Natural killer cell treated with Interleukin-12 subunit alpha and Interleukin-12 subunit beta and Interleukin-15 and Interleukin-18, amount 100 ng/mL, for 72 hours (primary cell): ENCODE data around the gene SDC1. TPM values are rescaled to one million over a fixed set of nuclear protein-coding genes. Genes with fewer than 3 reads are reported as not detected.

Source experiments
- ATAC-seq, 2 donors: fragments of 150-1000 bp; cut with Tn5 transposase in 1 of 2; sonication (Bioruptor Pico), chemical (Tn5 transposase) in 1 of 2; 2 replicates each; pipeline ENCODE4 v1.10.0; 2021
- DNase-seq: peaks from one replicate; pipeline ENCODE4 v3.0.0; 2022; ENCODE audit warnings: low spot score
- H3K27ac Mint-ChIP-seq, 2 donors: 1 replicate in 1 of 2; 2 replicates in 1 of 2; pipeline ENCODE4 v1.8.0; 2022; ENCODE audit warnings: mixed read lengths in 2 of 2, mild to moderate bottlenecking in 1 of 2, moderate library complexity in 1 of 2
- H3K27me3 Mint-ChIP-seq, 2 donors: 1 replicate in 1 of 2; 2 replicates in 1 of 2; pipeline ENCODE4 v1.8.0; 2022; ENCODE audit warnings: mixed read lengths in 2 of 2
- H3K36me3 Mint-ChIP-seq: one replicate; pipeline ENCODE4 v1.8.0; 2022; ENCODE audit warnings: mixed read lengths
- H3K4me1 Mint-ChIP-seq, 2 donors: 1 replicate in 1 of 2; 2 replicates in 1 of 2; pipeline ENCODE4 v1.8.0; 2022; ENCODE audit warnings: low read depth in 2 of 2, mixed read lengths in 2 of 2, mild to moderate bottlenecking in 1 of 2
- H3K4me3 Mint-ChIP-seq: one replicate; pipeline ENCODE4 v1.8.0; 2022; ENCODE audit warnings: mixed read lengths
- H3K9me3 Mint-ChIP-seq: 2 replicates; pipeline ENCODE4 v1.8.0; 2022; ENCODE audit warnings: mixed read lengths
- total RNA-seq, 2 donors: library from RNA; stranded (reverse); gene quantifications; one replicate each; pipeline ENCODE4 v1.2.3, GENCODE V29; 2022

Gene SDC1
- total RNA-seq, 2 donors from 2014 or later: not detected

- Mint-ChIP-seq H3K36me3 (no peaks in the 10 kb centered on the region), H3K4me3 (no peak overlapping the region), H3K9me3 (no peaks in the 10 kb centered on the region), H3K27ac (no peak overlapping the region), H3K27me3 (no peaks in the 10 kb centered on the region), H3K4me1 (no peaks in the 10 kb centered on the region)
- no peak for ATAC-seq
- no peak for DNase-seq
Measured at GRCh38 chr2:20175267-20175666, 49.7 kb downstream of the SDC1 start.

GRCh38 chr2:20174410-20174809, 50.5 kb downstream of the SDC1 start:
- ATAC-seq (no peak), DNase-seq (no peak)
- no peaks in the 10 kb centered on the region for H3K27me3 Mint-ChIP-seq
- no peaks in the 10 kb centered on the region for H3K36me3 Mint-ChIP-seq
- H3K4me1 Mint-ChIP-seq: no peaks in the 10 kb centered on the region
- H3K9me3 Mint-ChIP-seq: no peaks in the 10 kb centered on the region
- H3K27ac Mint-ChIP-seq: no peak overlapping the region
- H3K4me3 Mint-ChIP-seq: no peak overlapping the region

- no peak overlapping the region for H3K4me3 Mint-ChIP-seq
- ATAC-seq (no peak), DNase-seq (no peak)
- no peaks in the 10 kb centered on the region for H3K4me1 Mint-ChIP-seq
- H3K9me3 Mint-ChIP-seq: no peaks in the 10 kb centered on the region
- no peaks in the 10 kb centered on the region for H3K36me3 Mint-ChIP-seq
- no peak overlapping the region for H3K27ac Mint-ChIP-seq
- H3K27me3 Mint-ChIP-seq: no peaks in the 10 kb centered on the region
Measured at GRCh38 chr2:20173496-20174402, 51.2 kb downstream of the SDC1 start.

DNA sequence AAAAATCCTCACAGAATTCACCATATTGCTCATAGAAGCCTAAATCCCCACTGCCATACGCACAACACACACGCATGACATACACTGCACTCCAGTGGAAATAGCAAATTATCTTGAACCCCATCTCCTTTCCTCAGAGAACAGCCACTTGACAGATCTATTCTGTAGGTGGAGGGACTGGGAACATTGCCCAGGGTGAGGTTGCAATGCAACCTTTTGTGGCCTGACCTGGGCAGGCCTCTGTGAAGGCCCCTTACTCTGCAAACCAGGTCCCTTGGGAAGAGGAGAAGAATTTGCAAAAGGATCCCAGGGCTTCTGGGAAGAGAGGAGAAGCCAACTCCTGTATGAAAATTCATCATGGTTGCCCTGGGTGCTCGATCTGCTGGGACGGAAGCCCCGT, 51.9 kb downstream of the SDC1 start:
- DNase-seq (no peak), ATAC-seq (no peak)
- no peak overlapping the region for H3K4me3 Mint-ChIP-seq
- H3K27ac Mint-ChIP-seq: no peak overlapping the region
- H3K4me1 Mint-ChIP-seq: no peaks in the 10 kb centered on the region
- H3K27me3 Mint-ChIP-seq: no peaks in the 10 kb centered on the region
- no peaks in the 10 kb centered on the region for H3K9me3 Mint-ChIP-seq
- H3K36me3 Mint-ChIP-seq: no peaks in the 10 kb centered on the region

DNA sequence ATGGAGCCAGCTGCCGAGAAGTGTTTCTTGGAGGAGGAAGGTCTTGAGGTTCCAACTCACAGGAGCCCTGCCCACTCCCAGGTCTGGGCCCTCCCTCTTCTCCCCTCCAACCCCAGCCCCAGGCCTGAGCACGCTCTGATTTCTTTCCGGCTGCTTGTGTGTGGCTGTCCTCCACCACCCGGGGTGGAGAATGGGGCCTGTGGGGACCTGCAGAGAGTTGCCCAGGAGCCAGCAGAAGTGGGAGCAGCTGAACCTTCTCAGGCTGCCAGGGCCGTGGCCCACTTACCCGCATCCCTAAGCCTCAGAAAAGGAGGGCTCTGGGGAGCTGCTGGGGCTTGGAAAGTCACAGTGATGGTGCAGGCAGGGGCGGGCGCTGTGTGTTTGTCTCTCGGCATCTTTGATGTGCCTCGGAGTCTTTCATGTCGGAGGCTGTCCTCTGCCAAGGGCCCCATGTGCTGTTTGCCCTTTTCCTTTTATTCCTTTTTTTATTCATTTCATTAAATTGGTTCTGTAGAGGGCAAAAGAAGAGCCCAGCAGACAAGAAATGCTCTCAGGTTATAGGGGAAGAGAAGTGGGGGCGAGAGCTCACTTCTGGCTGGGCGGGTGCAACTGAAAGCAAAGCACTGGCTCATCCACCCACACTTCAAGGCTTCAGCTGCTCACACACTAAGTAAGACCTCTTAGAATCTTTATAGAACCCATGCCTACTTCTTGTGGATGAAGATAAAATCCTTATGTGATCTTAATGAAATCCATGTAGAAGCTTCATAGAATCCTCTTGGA, 52.5 kb downstream of the SDC1 start:
- H3K27ac Mint-ChIP-seq: no peak overlapping the region
- H3K4me1 Mint-ChIP-seq: no peaks in the 10 kb centered on the region
- no peak for DNase-seq
- H3K9me3 Mint-ChIP-seq: no peaks in the 10 kb centered on the region
- ATAC-seq: no peak
- no peaks in the 10 kb centered on the region for H3K27me3 Mint-ChIP-seq
- no peak overlapping the region for H3K4me3 Mint-ChIP-seq
- H3K36me3 Mint-ChIP-seq: no peaks in the 10 kb centered on the region

- Mint-ChIP-seq H3K27me3 (no peaks in the 10 kb centered on the region), H3K4me3 (no peak overlapping the region), H3K4me1 (no peaks in the 10 kb centered on the region), H3K9me3 (no peaks in the 10 kb centered on the region), H3K27ac (no peak overlapping the region), H3K36me3 (no peaks in the 10 kb centered on the region)
- no peak for ATAC-seq
- DNase-seq: no peak
Measured at GRCh38 chr2:20171445-20171977, 53.4 kb downstream of the SDC1 start.

DNA sequence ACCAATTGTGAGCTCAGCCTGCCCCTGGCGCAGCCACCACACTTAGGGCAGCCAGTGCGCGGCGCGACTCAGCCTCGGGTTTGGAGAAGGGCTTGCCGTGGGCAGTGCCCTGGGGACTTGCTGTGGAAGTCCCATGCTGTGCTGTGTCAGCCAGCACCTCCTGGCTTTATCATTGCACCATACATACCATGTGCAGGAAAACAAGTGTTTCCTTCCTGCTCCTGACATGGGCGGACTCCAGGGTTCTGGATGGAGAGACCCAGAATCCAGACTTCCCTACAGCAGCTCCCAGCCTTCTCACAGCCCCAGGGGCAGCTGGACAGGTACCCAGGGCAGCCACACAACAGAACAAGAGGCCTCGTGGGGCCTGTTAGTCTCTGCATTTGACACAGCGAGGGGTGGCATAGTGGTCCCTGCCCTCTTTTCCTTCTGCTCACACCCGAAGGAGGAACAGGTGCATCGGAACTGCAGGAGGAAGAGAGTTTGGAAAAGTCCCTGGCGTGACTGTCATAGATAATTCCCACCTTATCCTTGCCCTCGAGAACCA, 54.2 kb downstream of the SDC1 start:
- Mint-ChIP-seq H3K27me3 (no peaks in the 10 kb centered on the region), H3K4me3 (no peak overlapping the region), H3K36me3 (no peaks in the 10 kb centered on the region), H3K9me3 (no peaks in the 10 kb centered on the region), H3K4me1 (no peaks in the 10 kb centered on the region), H3K27ac (no peak overlapping the region)
- DNase-seq (no peak), ATAC-seq (no peak)

DNA sequence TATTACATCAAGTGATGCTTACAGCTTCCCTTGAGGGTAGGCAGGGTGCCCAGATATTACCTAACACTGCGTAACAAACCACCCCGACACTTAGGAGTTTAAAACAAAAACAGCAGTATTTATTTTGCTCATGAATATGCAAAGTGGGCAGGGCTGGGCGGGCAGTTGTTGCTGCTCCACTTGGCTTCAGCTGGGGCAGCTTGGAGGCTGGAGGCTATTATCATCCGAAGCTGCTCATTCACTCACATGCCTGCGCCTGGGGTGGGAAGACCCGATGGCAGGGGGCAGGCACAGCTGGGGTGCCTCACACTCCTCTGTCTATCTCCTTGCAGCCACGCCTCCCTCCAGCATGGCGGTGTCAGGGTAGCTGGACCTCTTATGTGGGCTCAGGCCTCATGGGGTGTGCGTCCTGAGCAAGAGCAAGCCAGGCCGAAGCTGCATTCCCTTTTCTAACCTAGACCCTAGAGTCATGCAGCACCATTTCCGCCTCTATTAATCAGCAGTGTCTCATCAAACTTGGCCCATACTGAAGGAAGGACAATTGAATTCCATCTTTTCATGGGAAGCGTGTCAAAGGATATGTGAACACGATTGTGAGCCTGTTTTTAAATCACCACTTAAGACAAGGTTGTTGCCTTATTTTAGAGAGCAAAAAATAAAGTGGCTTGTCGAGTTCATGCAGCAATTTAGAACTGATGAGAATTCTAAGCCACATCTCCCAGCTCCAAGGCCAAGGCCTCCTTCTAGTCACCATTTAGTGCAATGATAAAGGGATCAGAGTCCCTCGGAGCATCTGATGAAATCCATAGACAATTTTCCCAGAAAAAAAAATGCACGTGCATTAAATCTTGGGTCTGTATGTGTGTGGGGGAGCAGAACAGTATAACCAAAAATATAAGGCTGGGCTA, 54.9 kb downstream of the SDC1 start:
- no peaks in the 10 kb centered on the region for H3K27me3 Mint-ChIP-seq
- DNase-seq (no peak), ATAC-seq (no peak)
- H3K4me1 Mint-ChIP-seq: no peaks in the 10 kb centered on the region
- no peaks in the 10 kb centered on the region for H3K9me3 Mint-ChIP-seq
- H3K36me3 Mint-ChIP-seq: no peaks in the 10 kb centered on the region
- no peak overlapping the region for H3K4me3 Mint-ChIP-seq
- H3K27ac Mint-ChIP-seq: no peak overlapping the region

DNA sequence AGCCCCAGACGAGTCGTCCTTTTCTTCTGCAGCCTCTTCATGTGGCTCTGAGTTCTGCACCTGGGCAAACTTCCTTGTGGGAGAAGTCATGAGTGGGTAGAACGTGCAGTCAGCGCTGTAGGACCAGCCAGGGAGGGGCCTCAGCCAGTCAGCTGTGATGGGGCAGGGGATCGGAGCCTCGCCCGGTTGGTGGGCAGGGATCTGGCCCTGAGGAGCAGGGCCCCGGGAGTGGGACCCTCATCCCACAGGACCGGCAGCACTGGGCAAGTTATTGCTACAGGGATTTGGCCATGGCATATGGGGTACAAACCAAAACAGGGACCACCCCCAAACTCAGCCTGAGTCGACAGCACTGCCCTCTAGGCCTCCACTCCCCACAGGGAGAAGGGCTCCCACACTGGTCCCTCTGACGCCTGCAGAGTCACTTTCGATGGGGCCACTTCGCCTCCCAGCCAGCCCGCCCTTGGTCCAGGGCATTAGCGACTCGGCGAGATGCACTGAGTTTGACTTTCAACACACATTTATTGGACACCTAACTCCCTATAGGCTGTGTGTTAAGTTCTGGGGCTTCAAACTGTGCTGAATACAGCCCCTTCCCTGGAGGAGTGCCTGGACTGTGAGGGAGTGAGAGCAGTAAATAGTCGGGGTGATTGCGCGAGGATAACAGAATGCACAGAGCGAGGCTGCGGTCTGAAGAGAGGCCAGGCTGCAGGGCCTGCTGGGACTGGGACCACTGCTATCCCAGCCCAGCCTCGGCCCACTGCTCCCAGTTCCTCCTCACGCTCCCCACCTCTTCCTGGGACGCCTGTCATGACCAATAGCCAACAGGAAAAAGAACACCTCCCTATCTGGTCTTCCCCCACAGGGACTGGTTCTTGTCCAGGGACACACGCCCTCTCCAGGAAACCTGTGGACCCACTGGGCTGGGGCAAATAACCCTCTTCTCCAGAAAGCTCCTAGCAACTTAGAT, 55.9 kb downstream of the SDC1 start:
- Mint-ChIP-seq H3K27me3 (no peaks in the 10 kb centered on the region), H3K36me3 (no peaks in the 10 kb centered on the region), H3K9me3 (no peaks in the 10 kb centered on the region), H3K4me3 (no peak overlapping the region), H3K4me1 (no peaks in the 10 kb centered on the region), H3K27ac (no peak overlapping the region)
- no peak for ATAC-seq
- no peak for DNase-seq

DNA sequence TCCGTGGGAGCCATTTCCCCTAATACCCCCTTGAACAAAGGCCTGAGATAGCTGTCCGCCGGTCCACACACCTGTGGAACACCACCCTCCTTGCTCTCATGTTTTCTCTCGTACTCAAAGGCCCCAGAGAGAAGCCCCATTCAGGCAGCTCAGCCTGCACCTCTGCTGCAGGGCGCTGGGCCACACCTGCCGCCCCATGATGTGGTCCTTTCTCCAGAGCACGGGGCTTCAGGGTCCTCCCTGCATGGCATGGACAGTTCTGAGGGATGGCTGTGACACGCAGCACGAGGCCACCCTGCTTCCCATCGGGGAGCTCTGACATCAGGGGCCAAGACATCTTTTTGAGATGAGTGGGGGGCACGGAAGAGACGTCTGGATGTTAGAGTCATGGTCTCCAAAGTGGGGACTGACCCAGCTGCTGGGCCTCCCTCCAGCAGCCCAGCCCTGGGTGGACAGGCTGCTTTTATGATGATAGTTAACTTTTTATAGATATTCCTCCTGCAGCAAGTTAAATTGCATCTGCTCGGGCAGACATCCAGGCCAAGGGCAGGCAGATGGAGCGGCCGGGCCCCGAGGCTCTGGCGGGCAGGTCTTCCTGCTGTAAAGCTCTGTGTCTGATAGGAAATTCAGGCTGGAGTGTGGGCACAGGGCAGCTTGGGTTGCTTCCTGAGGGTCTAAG, 56.7 kb downstream of the SDC1 start:
- no peak for DNase-seq
- ATAC-seq: no peak
- no peaks in the 10 kb centered on the region for H3K4me1 Mint-ChIP-seq
- no peaks in the 10 kb centered on the region for H3K9me3 Mint-ChIP-seq
- H3K4me3 Mint-ChIP-seq: no peak overlapping the region
- H3K36me3 Mint-ChIP-seq: no peaks in the 10 kb centered on the region
- H3K27ac Mint-ChIP-seq: no peak overlapping the region
- no peaks in the 10 kb centered on the region for H3K27me3 Mint-ChIP-seq

DNA sequence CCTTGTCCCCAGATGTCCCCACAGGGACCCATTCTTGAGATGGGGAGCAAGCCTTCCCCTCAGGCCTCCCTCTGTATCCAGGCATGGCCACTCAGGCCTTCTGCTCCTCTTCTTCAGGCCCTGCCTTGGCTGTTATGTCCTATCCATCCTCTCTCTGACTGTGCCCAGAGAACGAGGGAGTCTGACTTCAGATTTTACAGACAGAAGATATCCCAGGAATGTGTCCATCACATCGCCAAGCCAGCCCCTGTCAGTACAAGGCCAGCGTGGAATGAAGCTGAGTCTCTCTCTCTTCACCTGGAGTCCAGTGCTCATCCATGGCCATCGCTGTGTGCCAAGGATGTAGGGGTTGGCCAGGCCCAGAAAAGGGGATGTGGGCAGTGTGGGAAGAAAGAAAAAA, 57.6 kb downstream of the SDC1 start:
- H3K4me1 Mint-ChIP-seq: no peaks in the 10 kb centered on the region
- DNase-seq (no peak), ATAC-seq (no peak)
- no peak overlapping the region for H3K27ac Mint-ChIP-seq
- no peaks in the 10 kb centered on the region for H3K9me3 Mint-ChIP-seq
- no peaks in the 10 kb centered on the region for H3K36me3 Mint-ChIP-seq
- H3K4me3 Mint-ChIP-seq: no peak overlapping the region
- H3K27me3 Mint-ChIP-seq: peaks cover 0 to 2% of the 10 kb centered on the region in 2 donors
